CD14-positive monocyte (primary cell): Measurements from ENCODE around the gene CASK. TPM values are rescaled to one million over a fixed set of nuclear protein-coding genes. Genes with fewer than 3 reads are reported as not detected.

Experiments
- DNase-seq, 3 donors: peaks; one replicate each; pipeline ENCODE4 v3.0.0-alpha.2; 2011 to 2022
- H2AFZ ChIP-seq: 2 replicates; pipeline ENCODE4 v1.6.0; 2012; ENCODE audit warnings: mild to moderate bottlenecking, low read depth, low read length, inconsistent platforms; ENCODE audit not compliant: insufficient read depth, poor library complexity, severe bottlenecking
- H3K27ac ChIP-seq, 2 donors: 1 replicate in 1 of 2; 2 replicates in 1 of 2; pipeline ENCODE4 v1.5.1; 2012 to 2013; ENCODE audit warnings: low read length in 2 of 2, control low read depth in 1 of 2, inconsistent platforms in 1 of 2, low read depth in 1 of 2, mild to moderate bottlenecking in 1 of 2
- H3K27me3 ChIP-seq, 2 donors: one replicate each; pipeline versions ENCODE4 v1.6.0 to v1.6.1; 2011 to 2013; ENCODE audit warnings: low read length in 2 of 2; ENCODE audit not compliant: control insufficient read depth in 2 of 2, insufficient read depth in 2 of 2
- H3K36me3 ChIP-seq, 2 donors: replicated peaks in 1 of 2; 1 replicate in 1 of 2; 2 replicates in 1 of 2; pipeline versions ENCODE4 v1.5.1 to v1.6.1; 2012 to 2013; ENCODE audit warnings: low read length in 2 of 2, control low read depth in 1 of 2, inconsistent platforms in 1 of 2, mild to moderate bottlenecking in 1 of 2; ENCODE audit not compliant: insufficient read depth in 2 of 2, control insufficient read depth in 1 of 2
- H3K4me1 ChIP-seq, 2 donors: 1 replicate in 1 of 2; 2 replicates in 1 of 2; pipeline versions ENCODE4 v1.5.1 to v1.6.1; 2012 to 2013; ENCODE audit warnings: low read length in 2 of 2, control low read depth in 1 of 2, inconsistent platforms in 1 of 2, mild to moderate bottlenecking in 1 of 2, moderate library complexity in 1 of 2; ENCODE audit not compliant: insufficient read depth in 2 of 2, control insufficient read depth in 1 of 2
- H3K4me2 ChIP-seq: replicated peaks from 2 replicates; pipeline ENCODE3; 2012; ENCODE audit warnings: low read length, moderate library complexity, mild to moderate bottlenecking; ENCODE audit not compliant: poor library complexity, severe bottlenecking; ENCODE audit errors: extremely low read depth
- H3K4me3 ChIP-seq, 3 experiments: fragments of 200-600 bp in 1 of 3; sonication (generic) in 1 of 3; replicated peaks in 1 of 3; 1 replicate in 2 of 3; 2 replicates in 1 of 3; pipeline ENCODE4 v1.5.1; 2011 to 2013; ENCODE audit warnings: low read length in 3 of 3, mild to moderate bottlenecking in 3 of 3, control low read depth in 2 of 3, low read depth in 2 of 3, inconsistent platforms in 1 of 3, moderate library complexity in 1 of 3
- H3K79me2 ChIP-seq: 2 replicates; pipeline ENCODE4 v1.6.0; 2012; ENCODE audit warnings: mild to moderate bottlenecking, control low read depth, inconsistent platforms, low read length, moderate library complexity; ENCODE audit not compliant: insufficient read depth
- H3K9ac ChIP-seq: 2 replicates; pipeline ENCODE4 v1.6.0; 2017; ENCODE audit warnings: low read length, mild to moderate bottlenecking; ENCODE audit not compliant: insufficient read depth, poor library complexity, severe bottlenecking
- H3K9me3 ChIP-seq, 2 donors: replicated peaks in 1 of 2; 1 replicate in 1 of 2; 2 replicates in 1 of 2; pipeline versions ENCODE4 v1.5.1 to v1.6.1; 2012 to 2013; ENCODE audit warnings: low read length in 2 of 2, control low read depth in 1 of 2; ENCODE audit not compliant: control insufficient read depth in 1 of 2, insufficient read depth in 1 of 2
- H4K20me1 ChIP-seq: 2 replicates; pipeline ENCODE4 v1.6.0; 2012; ENCODE audit warnings: mild to moderate bottlenecking, low read length, control low read depth, moderate library complexity; ENCODE audit not compliant: insufficient read depth
- H3K27ac Mint-ChIP-seq, 7 donors: one replicate each; pipeline ENCODE4 v1.8.0; 2020; ENCODE audit warnings: mild to moderate bottlenecking in 7 of 7, mixed read lengths in 7 of 7, moderate library complexity in 6 of 7, inconsistent platforms in 2 of 7
- H3K27me3 Mint-ChIP-seq, 3 donors: one replicate each; pipeline ENCODE4 v1.8.0; 2021 to 2022; ENCODE audit warnings: low read depth in 3 of 3, mild to moderate bottlenecking in 3 of 3, mixed read lengths in 3 of 3, moderate library complexity in 3 of 3, inconsistent platforms in 1 of 3
- H3K36me3 Mint-ChIP-seq, 2 donors: one replicate each; pipeline ENCODE4 v1.8.0; 2020; ENCODE audit warnings: mixed read lengths in 2 of 2, inconsistent platforms in 1 of 2, mild to moderate bottlenecking in 1 of 2
- H3K4me1 Mint-ChIP-seq: one replicate; pipeline ENCODE4 v1.8.0; 2020; ENCODE audit warnings: mild to moderate bottlenecking, mixed read lengths
- H3K4me3 Mint-ChIP-seq, 2 donors: one replicate each; pipeline ENCODE4 v1.8.0; 2020; ENCODE audit warnings: mild to moderate bottlenecking in 2 of 2, mixed read lengths in 2 of 2, moderate library complexity in 1 of 2
- H3K9me3 Mint-ChIP-seq, 7 donors: one replicate each; pipeline ENCODE4 v1.8.0; 2020 to 2022; ENCODE audit warnings: mixed read lengths in 7 of 7, mild to moderate bottlenecking in 6 of 7, moderate library complexity in 6 of 7, inconsistent platforms in 2 of 7
- CTCF ChIP-seq: fragments of 200-600 bp; IDR thresholded peaks from one replicate; pipeline ENCODE4 v1.8.0; 2022; ENCODE audit warnings: antibody characterized with exemption, mild to moderate bottlenecking
- WGBS: methylation state at CpG from one replicate; pipeline ENCODE4 v1.1.5; 2013; ENCODE audit warnings: missing lambda C conversion rate; ENCODE audit not compliant: insufficient coverage; 5-methylcytosine and 5-hydroxymethylcytosine counted together
- intact Hi-C, 2 donors: fragments of 100-400 bp; cut with micrococcal nuclease; formaldehyde crosslinking; loops; one replicate each; pipeline versions ENCODE4 v1.15.0 to v1.15.1; 2023
- polyA plus RNA-seq, 3 donors: library from polyadenylated mRNA; depleted of rRNA in 1 of 3; unstranded in 2 of 3; stranded (reverse) in 1 of 3; fragments of 300-500 nt in 2 of 3; fragments of >200 nt in 1 of 3; fragmentation: Illumina TruSeq in 2 of 3; gene quantifications; 1 replicate in 2 of 3; 2 replicates in 1 of 3; pipeline ENCODE4 v1.2.3, GENCODE V29; 2012 to 2021

Gene CASK
- polyA plus RNA-seq, 3 donors, result 0.48 to 7.4 (median 2.5) TPM

- H3K36me3 ChIP-seq, result no peaks in the 10 kb centered on the region
- intact Hi-C loops, result loop anchor here (10.0 kb wide), 1 partner anchor 205 kb away; no protein-coding TSS in a partner anchor
- H3K27me3 Mint-ChIP-seq, result peaks cover 0 to 1% (median 0%) of the 10 kb centered on the region in 3 donors
Observed at GRCh38 chrX:41759817-41760216, 163.5 kb downstream of the CASK start.

DNA sequence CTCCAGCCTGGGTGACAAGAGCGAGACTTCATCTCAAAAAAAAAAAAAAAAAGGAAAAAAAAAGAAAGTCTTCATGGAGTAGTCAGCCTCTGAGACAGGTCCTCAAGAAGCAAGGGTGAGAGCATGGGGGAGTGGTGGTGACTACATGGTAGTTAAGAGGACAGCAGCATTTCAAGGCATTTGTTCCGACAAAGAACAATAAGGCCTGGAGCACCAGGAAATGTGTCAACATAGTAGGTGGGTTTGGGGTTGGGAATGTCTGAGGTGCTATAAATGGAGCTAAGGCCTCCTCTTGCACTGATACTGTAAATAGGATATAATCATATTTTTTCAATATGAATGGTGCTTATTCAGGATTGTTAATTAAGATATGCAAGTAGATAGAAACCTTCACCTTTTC, 165.0 kb downstream of the CASK start:
- TF ChIP-seq CTCF, result no peak
- no CpG with 5 or more reads among the region's 2 CpGs for WGBS

More at GRCh38 chrX:41759817-41760216, 163.5 kb downstream of the CASK start:
- H3K27ac Mint-ChIP-seq, result no peak overlapping the region
- no peaks in the 10 kb centered on the region for H3K4me1 Mint-ChIP-seq
- Histone ChIP-seq H2AFZ (no peak overlapping the region), H3K9me3 (no peaks in the 10 kb centered on the region), H3K27ac (no peak overlapping the region), H3K9ac (no peak overlapping the region), H4K20me1 (no peaks in the 10 kb centered on the region), H3K4me1 (no peaks in the 10 kb centered on the region), H3K4me3 (no peak overlapping the region), H3K79me2 (no peaks in the 10 kb centered on the region), H3K4me2 (no peak overlapping the region), H3K27me3 (no peaks in the 10 kb centered on the region)
- no peak overlapping the region for H3K4me3 Mint-ChIP-seq
- peak; percentile 63 for TF ChIP-seq CTCF
- peaks cover 0 to 2% of the 10 kb centered on the region in 2 donors for H3K36me3 Mint-ChIP-seq
- DNase-seq, result peak; percentile 10 to 34 (median 20)
- no peaks in the 10 kb centered on the region for H3K9me3 Mint-ChIP-seq
- WGBS, result no CpG with 5 or more reads among the region's 3 CpGs

More for the DNA sequence above, 165.0 kb downstream of the CASK start:
- Histone ChIP-seq H4K20me1 (no peaks in the 10 kb centered on the region), H3K4me2 (no peak overlapping the region), H3K4me1 (no peaks in the 10 kb centered on the region), H3K9ac (no peak overlapping the region), H3K9me3 (no peaks in the 10 kb centered on the region), H3K4me3 (no peak overlapping the region), H3K79me2 (no peaks in the 10 kb centered on the region), H3K36me3 (no peaks in the 10 kb centered on the region), H3K27ac (no peak overlapping the region), H3K27me3 (no peaks in the 10 kb centered on the region), H2AFZ (no peak overlapping the region)
- intact Hi-C loops, result no loop called here
- no peaks in the 10 kb centered on the region for H3K4me1 Mint-ChIP-seq
- no peaks in the 10 kb centered on the region for H3K9me3 Mint-ChIP-seq
- H3K27me3 Mint-ChIP-seq, result no peaks in the 10 kb centered on the region
- DNase-seq, result no peak
- H3K4me3 Mint-ChIP-seq, result no peak overlapping the region
- H3K27ac Mint-ChIP-seq, result no peak overlapping the region
- peaks cover 0 to 5% of the 10 kb centered on the region in 2 donors for H3K36me3 Mint-ChIP-seq
